Measurements from ENCODE around the gene TNC. TPM values are rescaled to one million over a fixed set of nuclear protein-coding genes. Genes with fewer than 3 reads are reported as not detected.

TNC gene
- total RNA-seq, 1 donor from 2014 or later: 4.5 TPM

DNA sequence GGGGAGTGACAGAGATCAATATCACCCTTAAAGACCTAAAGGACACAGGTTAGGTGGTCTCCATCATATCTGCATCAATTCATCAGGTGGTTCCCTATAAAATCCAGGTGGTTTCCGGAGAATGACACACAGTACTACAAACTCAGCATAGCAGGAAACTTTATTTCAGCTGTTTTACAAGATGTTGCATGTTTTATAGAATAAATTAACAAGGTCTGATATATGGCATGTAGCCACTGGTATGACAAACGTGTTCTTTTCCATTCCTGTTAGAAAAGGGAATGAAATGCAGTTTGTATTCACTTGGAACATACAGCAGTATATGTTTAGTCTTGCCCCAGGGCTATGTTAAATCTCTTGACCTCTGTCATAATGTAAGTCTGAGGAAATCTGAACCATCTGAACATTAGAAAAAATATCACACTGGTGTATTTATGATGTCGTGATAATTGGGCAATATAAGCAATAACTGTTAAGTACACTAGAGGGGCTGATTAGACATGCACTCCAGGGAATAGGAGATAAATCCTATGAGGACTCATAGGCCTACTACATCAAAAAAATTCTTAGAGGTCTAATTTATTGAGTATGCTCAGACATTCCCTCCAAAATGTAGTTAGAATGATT lies 145.3 kb downstream of the TNC start:
- DNase-seq (ENCODE audit: low read depth in 2 of 2): no peak

Other genes starting within 250 kb of the TNC start
- not detected in 2 replicates for gene TNFSF8, start 187.6 kb downstream of the TNC start, total RNA-seq